MM.1S (cell line): ENCODE measurements around the gene CMC4.

Source experiments
- DNase-seq: peaks from one replicate; pipeline ENCODE4 v3.0.0-alpha.2; 2015
- H2AFZ ChIP-seq: fragments of 300-600 bp; sonication (generic); 2 replicates; pipeline ENCODE4 v1.6.0; 2016; ENCODE audit warnings: antibody characterized with exemption, low read length
- H3F3A ChIP-seq: fragments of 300-600 bp; sonication (generic); 2 replicates; pipeline ENCODE4 v1.6.1; 2016; ENCODE audit warnings: mild to moderate bottlenecking, antibody characterized with exemption, low read length, moderate library complexity, mixed read lengths; ENCODE audit not compliant: insufficient read depth
- H3K27ac ChIP-seq: fragments of 300-600 bp; sonication (generic); 2 replicates; pipeline ENCODE4 v1.5.1; 2016; ENCODE audit warnings: mild to moderate bottlenecking, low read length
- H3K27me3 ChIP-seq: fragments of 300-600 bp; sonication (generic); replicated peaks from 2 replicates; pipeline ENCODE4 v1.6.0; 2016; ENCODE audit warnings: low read length; ENCODE audit not compliant: insufficient read depth
- H3K36me3 ChIP-seq: fragments of 300-600 bp; sonication (generic); replicated peaks from 2 replicates; pipeline ENCODE4 v1.6.1; 2016; ENCODE audit warnings: mild to moderate bottlenecking, low read length, mixed read lengths; ENCODE audit not compliant: insufficient read depth
- H3K4me1 ChIP-seq: fragments of 300-600 bp; sonication (generic); 2 replicates; pipeline ENCODE4 v1.6.1; 2016; ENCODE audit warnings: low read length, mixed read lengths
- H3K4me2 ChIP-seq: fragments of 300-600 bp; sonication (generic); 2 replicates; pipeline ENCODE4 v1.6.0; 2016; ENCODE audit warnings: low read depth, low read length
- H3K4me3 ChIP-seq: fragments of 300-600 bp; sonication (generic); 2 replicates; pipeline ENCODE4 v1.5.1; 2016; ENCODE audit warnings: low read length, mixed read lengths
- H3K79me2 ChIP-seq: fragments of 300-600 bp; sonication (generic); 2 replicates; pipeline ENCODE4 v1.6.1; 2016; ENCODE audit warnings: mixed run types, low read length, mixed read lengths
- H3K9ac ChIP-seq: fragments of 300-600 bp; sonication (generic); 2 replicates; pipeline ENCODE4 v1.6.1; 2016; ENCODE audit warnings: low read length, mixed read lengths
- H3K9me2 ChIP-seq: fragments of 300-600 bp; sonication (generic); replicated peaks from 2 replicates; pipeline ENCODE4 v1.6.1; 2016; ENCODE audit warnings: mild to moderate bottlenecking, low read length, mixed read lengths; ENCODE audit not compliant: insufficient read depth
- H3K9me3 ChIP-seq: fragments of 300-600 bp; sonication (generic); replicated peaks from 2 replicates; pipeline ENCODE4 v1.6.1; 2016; ENCODE audit warnings: mild to moderate bottlenecking, low read length, mixed read lengths; ENCODE audit not compliant: insufficient read depth
- H4K20me1 ChIP-seq: fragments of 300-600 bp; sonication (generic); 2 replicates; pipeline ENCODE4 v1.6.1; 2016; ENCODE audit warnings: mild to moderate bottlenecking, low read length, moderate library complexity, mixed read lengths; ENCODE audit not compliant: insufficient read depth
- CTCF ChIP-seq: fragments of 300-600 bp; sonication (generic); IDR thresholded peaks from 2 replicates; pipeline ENCODE4 v1.5.1; 2016; ENCODE audit warnings: antibody characterized with exemption, low read length, mixed read lengths
- EZH2 ChIP-seq: fragments of 300-600 bp; sonication (generic); optimal IDR thresholded peaks from 2 replicates; pipeline ENCODE3; 2017; ENCODE audit warnings: low read depth, mild to moderate bottlenecking, antibody characterized with exemption, low read length, mixed read lengths
- EZH2phosphoT487 ChIP-seq: fragments of 300-600 bp; sonication (generic); IDR thresholded peaks from 2 replicates; pipeline ENCODE4 v1.6.1; 2018; ENCODE audit warnings: antibody characterized with exemption, low read length

Gene CMC4

GRCh38 chrX:155112171-155112570 lies 41.2 kb upstream of the CMC4 start:
- Histone ChIP-seq H3K27me3 (no peaks in the 10 kb centered on the region), H3K79me2 (no peaks in the 10 kb centered on the region), H3K9ac (no peak overlapping the region), H3K36me3 (no peaks in the 10 kb centered on the region), H3K4me2 (no peak overlapping the region), H2AFZ (no peak overlapping the region), H3K9me2 (no peaks in the 10 kb centered on the region), H3K4me1 (no peaks in the 10 kb centered on the region), H3K4me3 (no peak overlapping the region), H3K27ac (no peak overlapping the region), H3F3A (no peaks in the 10 kb centered on the region), H4K20me1 (no peaks in the 10 kb centered on the region), H3K9me3 (no peaks in the 10 kb centered on the region)
- TF ChIP-seq CTCF (no peak), EZH2phosphoT487 (no peak), EZH2 (no peak)
- no peak for DNase-seq

- no peak for DNase-seq
- H4K20me1 ChIP-seq: no peaks in the 10 kb centered on the region
- no peaks in the 10 kb centered on the region for H3K79me2 ChIP-seq
- H3K9me3 ChIP-seq: no peaks in the 10 kb centered on the region
- no peak overlapping the region for H2AFZ ChIP-seq
- H3K9me2 ChIP-seq: no peaks in the 10 kb centered on the region
- H3K4me3 ChIP-seq: no peak overlapping the region
- H3K27me3 ChIP-seq: no peaks in the 10 kb centered on the region
- no peaks in the 10 kb centered on the region for H3F3A ChIP-seq
- no peaks in the 10 kb centered on the region for H3K36me3 ChIP-seq
- H3K9ac ChIP-seq: no peak overlapping the region
- H3K27ac ChIP-seq: no peak overlapping the region
- no peaks in the 10 kb centered on the region for H3K4me1 ChIP-seq
- TF ChIP-seq EZH2 (no peak), EZH2phosphoT487 (no peak), CTCF (no peak)
- H3K4me2 ChIP-seq: no peak overlapping the region
Observed at GRCh38 chrX:155108427-155108826, 37.5 kb upstream of the CMC4 start.

- no peak overlapping the region for H3K9ac ChIP-seq
- no peak for TF ChIP-seq EZH2phosphoT487
- no peak for TF ChIP-seq CTCF
- no peak for TF ChIP-seq EZH2
Observed at GRCh38 chrX:155105919-155106318, 35.0 kb upstream of the CMC4 start.

More at GRCh38 chrX:155105919-155106318, 35.0 kb upstream of the CMC4 start:
- no peaks in the 10 kb centered on the region for H3K4me1 ChIP-seq
- no peak overlapping the region for H3K4me2 ChIP-seq
- no peak overlapping the region for H3K27ac ChIP-seq
- H3K9me3 ChIP-seq: no peaks in the 10 kb centered on the region
- no peaks in the 10 kb centered on the region for H3K79me2 ChIP-seq
- no peaks in the 10 kb centered on the region for H3F3A ChIP-seq
- H4K20me1 ChIP-seq: no peaks in the 10 kb centered on the region
- no peaks in the 10 kb centered on the region for H3K36me3 ChIP-seq
- no peaks in the 10 kb centered on the region for H3K9me2 ChIP-seq
- DNase-seq: no peak
- no peaks in the 10 kb centered on the region for H3K27me3 ChIP-seq
- H2AFZ ChIP-seq: no peak overlapping the region
- H3K4me3 ChIP-seq: no peak overlapping the region
